Mesodermal cell (in vitro differentiated cells): ENCODE results near the gene CAMK2B.

Experiments used
- H3K27ac ChIP-seq: 2 replicates; pipeline ENCODE4 v1.7.0; 2013; ENCODE audit warnings: mild to moderate bottlenecking, low read depth, low read length, moderate library complexity; ENCODE audit not compliant: severe bottlenecking
- H3K36me3 ChIP-seq: 2 replicates; pipeline ENCODE4 v1.7.1; 2013; ENCODE audit warnings: mild to moderate bottlenecking, low read length, moderate library complexity; ENCODE audit not compliant: control insufficient read depth, insufficient read depth
- H3K4me1 ChIP-seq: one replicate; pipeline ENCODE4 v1.7.1; 2013; ENCODE audit warnings: mild to moderate bottlenecking, low read length; ENCODE audit not compliant: insufficient read depth, control insufficient read depth, poor library complexity, severe bottlenecking
- H3K4me3 ChIP-seq: 2 replicates; pipeline ENCODE4 v1.7.0; 2013; ENCODE audit warnings: low read length, control low read depth, mild to moderate bottlenecking; ENCODE audit not compliant: insufficient read depth, poor library complexity, severe bottlenecking; ENCODE audit errors: extremely low read depth
- H3K9me3 ChIP-seq: 2 replicates; pipeline ENCODE4 v1.7.1; 2013; ENCODE audit warnings: mild to moderate bottlenecking, low read length, moderate library complexity; ENCODE audit not compliant: control insufficient read depth
- WGBS, 2 experiments: methylation state at CpG; one replicate each; pipeline ENCODE4 v1.1.5; 2013; ENCODE audit warnings: missing lambda C conversion rate in 2 of 2; ENCODE audit not compliant: insufficient coverage in 2 of 2; 5-methylcytosine and 5-hydroxymethylcytosine counted together

Gene CAMK2B

GRCh38 chr7:44195889-44196288 is 129.5 kb downstream of the CAMK2B start:
- Histone ChIP-seq H3K9me3 (no peaks in the 10 kb centered on the region), H3K36me3 (no peaks in the 10 kb centered on the region), H3K4me3 (no peak overlapping the region), H3K27ac (no peak overlapping the region), H3K4me1 (no peaks in the 10 kb centered on the region)
- 100% methylated on average over 1 of the region's 1 CpG for WGBS, 2 experiments

DNA sequence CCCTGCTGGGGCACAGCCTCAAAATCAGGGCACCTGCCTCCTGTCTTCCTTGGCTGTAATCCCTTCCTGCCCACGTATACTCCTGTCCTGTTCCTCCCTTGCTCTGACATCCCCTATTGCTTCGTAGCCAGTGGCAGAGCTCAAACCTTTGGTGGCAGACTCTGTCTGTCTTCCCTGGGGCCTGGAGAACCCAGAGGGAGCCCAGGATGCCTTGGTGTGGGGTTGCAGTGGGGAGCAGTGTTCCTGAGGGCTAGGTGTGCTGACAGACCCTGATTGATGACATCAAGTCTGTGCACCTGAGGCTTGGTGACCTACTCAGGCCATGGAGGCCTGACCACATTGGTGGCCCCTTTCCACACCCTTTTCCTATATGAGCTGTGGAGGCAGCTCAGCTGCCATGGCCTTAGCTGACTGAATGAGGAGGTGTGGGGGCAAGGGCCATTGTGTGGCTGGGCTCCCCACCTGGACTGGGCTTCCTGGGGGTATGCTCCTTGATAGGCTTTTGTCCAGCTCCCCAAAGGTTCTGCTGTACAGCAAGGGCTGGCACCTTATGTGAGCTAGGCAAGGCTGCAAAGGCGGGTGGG is 130.7 kb downstream of the CAMK2B start:
- 88 to 95% methylated on average over 3 of the region's 3 CpGs for WGBS, 2 experiments
- no peaks in the 10 kb centered on the region for H3K36me3 ChIP-seq
- no peaks in the 10 kb centered on the region for H3K9me3 ChIP-seq
- no peaks in the 10 kb centered on the region for H3K4me1 ChIP-seq
- no peak overlapping the region for H3K4me3 ChIP-seq
- H3K27ac ChIP-seq: no peak overlapping the region

GRCh38 chr7:44194069-44194468 is 131.3 kb downstream of the CAMK2B start:
- H3K4me3 ChIP-seq: no peak overlapping the region
- no peaks in the 10 kb centered on the region for H3K4me1 ChIP-seq
- H3K27ac ChIP-seq: no peak overlapping the region
- no peaks in the 10 kb centered on the region for H3K36me3 ChIP-seq
- WGBS, 2 experiments: 62 to 66% methylated on average over 2 of the region's 2 CpGs
- H3K9me3 ChIP-seq: no peaks in the 10 kb centered on the region

GRCh38 chr7:44193011-44193802 is 132.2 kb downstream of the CAMK2B start:
- 93 to 94% methylated on average over 4 to 5 of the region's 7 CpGs for WGBS, 2 experiments
- H3K4me3 ChIP-seq: no peak overlapping the region
- no peaks in the 10 kb centered on the region for H3K9me3 ChIP-seq
- no peak overlapping the region for H3K27ac ChIP-seq
- no peaks in the 10 kb centered on the region for H3K36me3 ChIP-seq
- H3K4me1 ChIP-seq: no peaks in the 10 kb centered on the region

- no CpG with 5 or more reads among the region's 5 CpGs for WGBS, 2 experiments
- no peaks in the 10 kb centered on the region for H3K36me3 ChIP-seq
- no peaks in the 10 kb centered on the region for H3K4me1 ChIP-seq
- H3K9me3 ChIP-seq: no peaks in the 10 kb centered on the region
- no peak overlapping the region for H3K4me3 ChIP-seq
- no peak overlapping the region for H3K27ac ChIP-seq
These were observed 134.2 kb downstream of the CAMK2B start for GRCh38 chr7:44191171-44191570.

GRCh38 chr7:44189993-44190872 is 135.2 kb downstream of the CAMK2B start:
- H3K9me3 ChIP-seq: no peaks in the 10 kb centered on the region
- H3K4me3 ChIP-seq: no peak overlapping the region
- H3K36me3 ChIP-seq: no peaks in the 10 kb centered on the region
- no peak overlapping the region for H3K27ac ChIP-seq
- H3K4me1 ChIP-seq: peaks cover 8% of the 10 kb centered on the region
- 85 to 93% methylated on average over 9 to 10 of the region's 14 CpGs for WGBS, 2 experiments

DNA sequence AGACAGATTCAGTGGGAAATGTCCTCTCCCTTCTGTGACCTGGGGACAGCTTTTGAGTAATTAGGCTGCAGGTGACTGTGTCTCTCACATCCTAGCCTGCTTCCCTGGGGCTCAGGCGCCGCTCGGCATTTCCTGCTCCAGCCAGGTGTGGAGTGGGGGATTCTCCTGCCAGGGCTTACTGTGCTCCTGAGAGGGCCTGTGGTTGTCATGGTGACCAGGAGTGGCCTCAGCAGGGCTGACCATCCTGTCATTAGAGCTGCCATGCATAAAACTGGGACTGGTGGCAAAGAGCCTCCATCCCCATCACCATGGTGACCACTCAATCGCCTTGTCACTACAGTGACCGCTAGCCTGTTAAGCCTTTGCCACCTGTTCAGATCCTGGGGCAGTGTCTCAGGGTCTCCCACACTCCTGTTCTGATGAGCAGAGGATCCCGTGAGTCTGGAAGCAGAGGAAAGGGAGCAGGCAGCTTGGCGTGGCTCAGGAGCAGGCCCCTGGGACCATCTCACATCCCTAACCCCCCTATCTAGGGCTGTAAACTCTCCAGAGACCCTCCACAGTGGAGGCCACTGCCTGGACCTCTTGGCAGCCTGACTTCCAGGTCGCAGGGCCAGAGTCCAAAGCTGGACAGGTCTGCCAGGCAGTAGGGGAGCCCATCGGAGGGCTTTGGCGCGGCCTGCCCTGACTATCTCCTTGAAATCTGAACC is 136.0 kb downstream of the CAMK2B start, which contains the start of gene GCK:
GCK (minus strand) TSS at position 154 of the 707 bp plus-strand sequence. CDS start 486 bp downstream, outside the sequence.
- Histone ChIP-seq H3K27ac (no peak within 1 kb of the TSS), H3K4me1 (peaks cover 15% of the 10 kb centered on the region)
- WGBS, 2 experiments: 84 to 86% methylated on average over 5 to 11 of the region's 11 CpGs

DNA sequence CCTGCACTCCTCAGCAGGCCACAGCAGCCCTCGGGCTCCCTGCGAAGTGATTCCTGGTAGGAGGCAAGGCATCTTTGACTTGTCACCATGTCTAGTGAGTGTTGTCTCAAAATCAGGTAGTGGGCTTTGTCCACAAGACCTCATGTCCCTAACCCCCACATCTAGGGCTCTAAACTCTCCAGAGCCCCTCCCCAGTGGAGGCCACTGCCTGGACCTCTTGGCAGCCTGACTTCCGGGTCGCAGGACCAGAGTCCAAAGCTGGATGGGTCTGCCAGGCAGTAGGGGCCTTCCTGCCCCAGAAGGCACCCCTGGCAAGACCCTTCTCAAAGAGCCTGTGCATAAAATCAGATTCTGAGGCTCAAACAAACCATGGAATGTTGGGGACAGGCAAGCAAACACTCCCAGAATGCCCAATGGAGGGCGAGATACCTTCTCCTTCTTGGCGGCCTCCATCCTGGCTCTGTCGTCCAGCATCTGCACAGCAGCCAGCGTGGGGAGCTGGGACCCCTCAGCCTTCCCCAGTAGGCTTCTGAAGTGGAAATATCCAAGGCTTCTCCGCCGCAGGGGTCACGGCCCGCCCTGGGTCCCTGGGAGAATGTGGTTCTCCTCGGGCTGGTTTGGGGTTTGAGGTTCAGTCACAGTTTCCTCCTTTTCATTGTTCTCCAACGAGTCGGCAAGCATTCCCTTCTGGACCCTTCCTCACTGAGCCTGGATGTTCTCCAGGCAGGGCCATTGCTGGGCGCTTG is 136.7 kb downstream of the CAMK2B start:
- Histone ChIP-seq H3K4me1 (peaks cover 20% of the 10 kb centered on the region), H3K36me3 (no peaks in the 10 kb centered on the region), H3K27ac (no peak overlapping the region), H3K4me3 (no peak overlapping the region), H3K9me3 (no peaks in the 10 kb centered on the region)
- 87% methylated on average over 8 to 13 of the region's 16 CpGs for WGBS, 2 experiments

More for the DNA sequence above, 136.0 kb downstream of the CAMK2B start, which contains the start of gene GCK:
- H3K4me3 ChIP-seq: no peak within 1 kb of the TSS
- H3K9me3 ChIP-seq: no peaks in the 10 kb centered on the region
- no peaks in the 10 kb centered on the region for H3K36me3 ChIP-seq

- Histone ChIP-seq H3K4me1 (peaks cover 20% of the 10 kb centered on the region), H3K4me3 (no peak overlapping the region), H3K36me3 (no peaks in the 10 kb centered on the region), H3K9me3 (no peaks in the 10 kb centered on the region), H3K27ac (no peak overlapping the region)
- WGBS, 2 experiments: 92 to 97% methylated on average over 7 to 9 of the region's 9 CpGs
These were observed 137.6 kb downstream of the CAMK2B start for GRCh38 chr7:44187636-44188416.
